Suprapubic skin (tissue), 3 donors: ENCODE results near the gene SENP5.

ENCODE experiments used
- CTCF ChIP-seq, 2 donors: fragments of 200-600 bp in 1 of 2; fragments of 450-650 bp in 1 of 2; sonication (generic) in 1 of 2; IDR thresholded peaks; one replicate each; pipeline ENCODE4 v1.5.1; 2016 to 2019; ENCODE audit warnings: antibody characterized with exemption in 2 of 2, mild to moderate bottlenecking in 1 of 2, moderate library complexity in 1 of 2
- POLR2AphosphoS5 ChIP-seq, 3 donors: sonication (generic); formaldehyde crosslinking; IDR thresholded peaks; one replicate each; pipeline ENCODE4 v1.6.1; 2017; ENCODE audit warnings: antibody characterized with exemption in 3 of 3

- no peak for TF ChIP-seq CTCF (IDR thresholded peaks at IDR 0.05)
- TF ChIP-seq POLR2AphosphoS5 (IDR thresholded peaks at IDR 0.05), result no peak
These were observed 111.8 kb downstream of the SENP5 start for GRCh38 chr3:196979545-196979944.
